IMR-90 (cell line): ENCODE measurements around the gene ADAMTS5. TPM values are rescaled to one million over a fixed set of nuclear protein-coding genes. Genes with fewer than 3 reads are reported as not detected.
A peak's percentile ranks its signal among the peaks of the same experiment; 100 is the strongest.

Experiments used
- ATAC-seq: fragments of 200-7000 bp; cut with Tn5 transposase; 2 replicates; pipeline ENCODE4 v1.9.1; 2020; ENCODE audit warnings: low read depth, mild to moderate bottlenecking, moderate library complexity
- BruUV-seq: library from RNA; stranded (reverse); fragments of 400-500 nt; replicated peaks from 2 replicates; lab custom pipeline; 2021; lab: Mats Ljungman, UMichigan
- CTCF ChIA-PET: fragments of 300-600 bp; formaldehyde crosslinking; extraction: SDS; loops from one replicate; lab custom pipeline; 2021; ENCODE audit warnings: antibody characterized with exemption; lab: Yijun Ruan, JAX
- POLR2A ChIA-PET: fragments of 300-600 bp; sonication (Branson Sonifier 250); formaldehyde crosslinking; loops from one replicate; lab custom pipeline; 2022; ENCODE audit warnings: antibody characterized with exemption; ENCODE audit not compliant: unreplicated experiment; lab: Charles Lee
- DNase-seq: peaks from one replicate; pipeline ENCODE4 v3.0.0; 2013
- H2AFZ ChIP-seq: replicated peaks from 2 replicates; pipeline ENCODE3; 2013; ENCODE audit warnings: low read length, mild to moderate bottlenecking; ENCODE audit not compliant: poor library complexity
- H2AK5ac ChIP-seq: 2 replicates; pipeline ENCODE4 v1.6.1; 2013; ENCODE audit warnings: low read depth, low read length, inconsistent platforms
- H2AK9ac ChIP-seq: replicated peaks from 2 replicates; pipeline ENCODE3; 2013; ENCODE audit warnings: mild to moderate bottlenecking, low read depth, low read length, moderate library complexity; ENCODE audit not compliant: poor library complexity
- H2BK120ac ChIP-seq: 2 replicates; pipeline ENCODE4 v1.6.1; 2013; ENCODE audit warnings: low read depth, low read length, inconsistent platforms
- H2BK15ac ChIP-seq: 3 replicates; pipeline ENCODE4 v1.6.1; 2013; ENCODE audit warnings: low read depth, low read length, inconsistent platforms
- H2BK20ac ChIP-seq: 2 replicates; pipeline ENCODE4 v1.6.1; 2013; ENCODE audit warnings: low read depth, mild to moderate bottlenecking, inconsistent platforms, low read length, moderate library complexity
- H2BK5ac ChIP-seq: 2 replicates; pipeline ENCODE4 v1.6.1; 2013; ENCODE audit warnings: mild to moderate bottlenecking, low read depth, low read length, inconsistent platforms; ENCODE audit not compliant: poor library complexity, severe bottlenecking
- H3K14ac ChIP-seq: replicated peaks from 2 replicates; pipeline ENCODE4 v1.6.1; 2013; ENCODE audit warnings: low read depth, low read length, inconsistent platforms
- H3K18ac ChIP-seq: 2 replicates; pipeline ENCODE4 v1.6.1; 2013; ENCODE audit warnings: low read depth, low read length, control low read depth
- H3K23ac ChIP-seq: 2 replicates; pipeline ENCODE4 v1.6.1; 2013; ENCODE audit warnings: low read depth, low read length, inconsistent platforms
- H3K27ac ChIP-seq: 2 replicates; pipeline ENCODE4 v1.5.1; 2013; ENCODE audit warnings: mild to moderate bottlenecking, control low read depth, low read length; ENCODE audit not compliant: insufficient read depth
- H3K27me3 ChIP-seq: 2 replicates; pipeline ENCODE4 v1.6.1; 2013; ENCODE audit warnings: low read length; ENCODE audit not compliant: control insufficient read depth, insufficient read depth
- H3K36me3 ChIP-seq: 2 replicates; pipeline ENCODE4 v1.6.1; 2013; ENCODE audit warnings: low read length, mixed read lengths; ENCODE audit not compliant: control insufficient read depth, insufficient read depth
- H3K4ac ChIP-seq: 2 replicates; pipeline ENCODE4 v1.6.1; 2013; ENCODE audit warnings: low read depth, low read length, inconsistent platforms
- H3K4me1 ChIP-seq: 2 replicates; pipeline ENCODE4 v1.6.1; 2013; ENCODE audit warnings: low read length, mixed read lengths; ENCODE audit not compliant: control insufficient read depth, insufficient read depth
- H3K4me2 ChIP-seq: 2 replicates; pipeline ENCODE4 v1.6.1; 2013; ENCODE audit warnings: low read depth, mild to moderate bottlenecking, control low read depth, low read length, moderate library complexity
- H3K4me3 ChIP-seq: 2 replicates; pipeline ENCODE4 v1.5.1; 2013; ENCODE audit warnings: low read depth, mild to moderate bottlenecking, control low read depth, low read length, moderate library complexity; ENCODE audit not compliant: insufficient read depth
- H3K56ac ChIP-seq: 2 replicates; pipeline ENCODE4 v1.6.1; 2013; ENCODE audit warnings: low read length, inconsistent platforms; ENCODE audit not compliant: insufficient read depth; ENCODE audit errors: extremely low read depth
- H3K79me1 ChIP-seq, 2 experiments: 2 replicates each; pipeline ENCODE4 v1.6.1; 2013; ENCODE audit warnings: low read length in 2 of 2, inconsistent platforms in 1 of 2, low read depth in 1 of 2
- H3K9ac ChIP-seq: 2 replicates; pipeline ENCODE4 v1.6.1; 2013; ENCODE audit warnings: low read depth, low read length, control low read depth
- H3K9me1 ChIP-seq: 2 replicates; pipeline ENCODE4 v1.6.1; 2013; ENCODE audit warnings: low read length, inconsistent platforms; ENCODE audit not compliant: insufficient read depth
- H3K9me3 ChIP-seq: 2 replicates; pipeline ENCODE4 v1.6.1; 2013; ENCODE audit warnings: low read length; ENCODE audit not compliant: control insufficient read depth, insufficient read depth
- H4K20me1 ChIP-seq: 2 replicates; pipeline ENCODE4 v1.6.1; 2013; ENCODE audit warnings: low read length, inconsistent platforms; ENCODE audit not compliant: insufficient read depth
- H4K5ac ChIP-seq: 2 replicates; pipeline ENCODE4 v1.6.1; 2013; ENCODE audit warnings: mild to moderate bottlenecking, low read depth, low read length, control low read depth
- H4K8ac ChIP-seq, 2 experiments: 2 replicates each; pipeline ENCODE4 v1.6.1; 2013; ENCODE audit warnings: low read depth in 2 of 2, low read length in 2 of 2, control low read depth in 1 of 2, inconsistent platforms in 1 of 2
- H4K91ac ChIP-seq: 2 replicates; pipeline ENCODE4 v1.6.1; 2013; ENCODE audit warnings: low read depth, low read length, inconsistent platforms; ENCODE audit not compliant: insufficient read depth
- CTCF ChIP-seq: conservative IDR thresholded peaks from 2 replicates; pipeline ENCODE4 v1.5.1; 2012; ENCODE audit warnings: mild to moderate bottlenecking, low read depth, low read length, improper control_type of control experiment
- ELK1 ChIP-seq: fragments of 150-350 bp; IDR thresholded peaks from 2 replicates; pipeline ENCODE4 v1.6.1; 2016; ENCODE audit warnings: low read depth, mild to moderate bottlenecking, low read length, moderate library complexity, borderline replicate concordance
- NFE2L2 ChIP-seq: fragments of 150-350 bp; IDR thresholded peaks from 2 replicates; pipeline ENCODE4 v1.6.1; 2016; ENCODE audit warnings: low read depth, mild to moderate bottlenecking, low read length
- POLR2A ChIP-seq: IDR thresholded peaks from 2 replicates; pipeline ENCODE4 v1.6.1; 2012; ENCODE audit warnings: mild to moderate bottlenecking, low read depth, low read length
- RAD21 ChIP-seq: IDR thresholded peaks from 2 replicates; pipeline ENCODE4 v1.6.1; 2012; ENCODE audit warnings: low read length, improper control_type of control experiment
- WGBS, 2 experiments: methylation state at CpG; one replicate each; pipeline versions ENCODE4 v1.1.5 to v1.1.7; 2013; ENCODE audit warnings: missing lambda C conversion rate in 2 of 2; ENCODE audit not compliant: insufficient read length in 1 of 2; ENCODE audit errors: extremely low coverage in 2 of 2; 5-methylcytosine and 5-hydroxymethylcytosine counted together
- dilution Hi-C: fragments of 300-500 bp; cut with HindIII; formaldehyde crosslinking; loops from one replicate; pipeline ENCODE4 v1.14.3; 2018; ENCODE audit warnings: low sequenced_read_pairs; ENCODE audit not compliant: unreplicated experiment
- in situ Hi-C: fragments of 300-500 bp; cut with MboI; formaldehyde crosslinking; loops from 3 replicates; pipeline ENCODE4 v1.14.3; 2019; ENCODE audit warnings: low sequenced_read_pairs, inconsistent platforms, mixed read lengths
- intact Hi-C: fragments of 100-400 bp; cut with micrococcal nuclease; formaldehyde crosslinking; loops from 2 replicates; pipeline ENCODE4 v1.10.0; 2022
- polyA plus RNA-seq, 3 experiments: library from polyadenylated mRNA; depleted of rRNA; stranded (reverse); fragments of >200 nt; gene quantifications; 2 replicates each; pipeline ENCODE4 v1.2.3, GENCODE V29; 2012; ENCODE audit warnings: low replicate concordance in 1 of 3
- total RNA-seq: library from RNA; depleted of rRNA; stranded (reverse); fragments of >200 nt; gene quantifications from 2 replicates; pipeline ENCODE4 v1.2.3, GENCODE V29; 2012

Gene ADAMTS5
- total and polyA plus RNA-seq, 2 of the 4 experiments (the other 2 are of a cell fraction): 0.54 to 0.58 TPM

DNA sequence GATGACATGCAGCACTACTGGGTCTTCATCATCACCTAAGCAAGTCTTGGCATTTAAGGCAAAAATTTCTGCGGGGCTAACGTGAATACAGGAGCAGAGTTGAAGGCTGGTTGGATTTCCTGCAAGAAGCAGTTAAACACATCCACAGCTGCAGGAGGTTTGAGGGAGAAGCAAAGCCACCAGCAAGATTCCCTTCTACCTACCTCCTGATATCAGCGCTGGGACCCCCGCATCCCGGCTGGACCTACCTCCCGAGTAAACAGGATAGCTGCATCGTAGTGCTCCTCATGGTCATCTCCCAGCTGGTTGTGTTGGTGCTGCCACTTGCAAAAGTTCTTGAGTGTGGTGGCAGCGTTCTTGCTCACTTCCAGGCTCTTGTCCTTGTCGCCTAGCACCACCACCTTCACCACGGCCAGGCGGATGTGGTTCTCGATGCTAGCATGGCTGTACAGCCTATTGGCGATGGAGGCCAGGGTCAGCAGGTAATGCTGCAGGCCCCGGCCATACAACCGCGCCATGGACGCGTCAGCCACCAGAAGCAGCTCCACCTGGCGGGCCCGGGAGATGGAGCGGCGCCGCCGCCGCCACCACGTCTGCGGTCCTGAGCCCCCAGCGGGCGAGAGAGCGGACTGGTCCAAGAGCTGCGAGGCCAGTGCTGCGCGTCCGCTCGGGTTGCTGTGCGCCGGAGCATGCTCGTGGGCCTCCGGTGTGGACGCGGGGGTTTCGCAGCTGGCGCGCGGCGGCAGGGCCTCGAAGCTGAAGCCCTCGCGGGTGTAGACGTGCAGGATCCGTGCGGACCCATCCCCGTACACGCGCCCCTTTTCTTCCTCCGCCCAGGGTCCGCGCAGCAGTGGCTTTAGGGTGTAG lies 1.6 kb downstream of the ADAMTS5 start:
- Histone ChIP-seq H2AK9ac (peak overlapping the region; percentile 28), H3K79me1 (peaks cover 3 to 12% of the 10 kb centered on the region in 2 experiments; a peak in 2 of 4 replicates), H3K36me3 (peaks cover 3% of the 10 kb centered on the region), H4K8ac (peak overlapping the region; percentile 48 to 68; a peak in 3 of 4 replicates), H3K14ac (peak overlapping the region; percentile 30; the same call in 1 of the 2 replicates), H3K27ac (peak overlapping the region; percentile 8), H3K18ac (peak overlapping the region; percentile 33), H2AFZ (peak overlapping the region; percentile 88), H2BK20ac (peak overlapping the region; percentile 45), H2BK5ac (no peak overlapping the region), H3K23ac (peak overlapping the region; percentile 86), H3K56ac (0 out of 2 replicates have a peak overlapping the region, but pooled peaks have one; percentile 1), H3K27me3 (no peaks in the 10 kb centered on the region), H3K9me3 (no peaks in the 10 kb centered on the region), H4K20me1 (no peaks in the 10 kb centered on the region; the same call in 1 of the 2 replicates), H4K5ac (peak overlapping the region; percentile 20; the same call in 1 of the 2 replicates), H3K9me1 (no peaks in the 10 kb centered on the region; the same call in 1 of the 2 replicates), H3K9ac (peak overlapping the region; percentile 30), H4K91ac (peak overlapping the region; percentile 45), H3K4me3 (peak overlapping the region; percentile 65), H2BK15ac (peak overlapping the region; percentile 66; the same call in 2 of the 3 replicates), H3K4me2 (peak overlapping the region; percentile 74), H3K4ac (peak overlapping the region; percentile 59), H2AK5ac (peak overlapping the region; percentile 85), H3K4me1 (no peaks in the 10 kb centered on the region; the same call in 1 of the 2 replicates), H2BK120ac (peak overlapping the region; percentile 56)
- in situ Hi-C loops (no loop called here), dilution Hi-C loops (no loop called here), intact Hi-C loops (loop anchor here (5.0 to 10.0 kb wide), 6 partner anchors 83 to 1780 kb away; no protein-coding TSS in a partner anchor)
- ChIA-PET CTCF (no interaction called here), POLR2A (no interaction called here)
- no peak for DNase-seq
- TF ChIP-seq ELK1 (no peak), RAD21 (no peak), CTCF (no peak), POLR2A (no peak), NFE2L2 (no peak)
- no peak for ATAC-seq
- BruUV-seq: no TSS peak
- WGBS, 2 experiments: 80% methylated on average over 2 of the region's 58 CpGs; no CpG with 5 or more reads in 1 of the 2 experiments
